Kidney (tissue), 14 donors: ENCODE results near the gene NOP9. TPM values are rescaled to one million over a fixed set of nuclear protein-coding genes. Genes with fewer than 3 reads are reported as not detected.

Source experiments
- DNase-seq, 5 donors: peaks; one replicate each; pipeline ENCODE4 v3.0.0-alpha.2; 2013 to 2020
- FAIRE-seq: peaks from 2 replicates; lab custom pipeline; 2012; peaks lifted over from hg19 to GRCh38; lab: Jason Lieb, UNC
- H3K27ac ChIP-seq, 2 donors: one replicate each; pipeline ENCODE4 v1.7.0; 2013; ENCODE audit warnings: low read depth in 2 of 2, low read length in 2 of 2, inconsistent platforms in 1 of 2
- H3K27me3 ChIP-seq: one replicate; pipeline ENCODE4 v1.7.1; 2013; ENCODE audit warnings: low read length, inconsistent platforms; ENCODE audit not compliant: control insufficient read depth, insufficient read depth
- H3K36me3 ChIP-seq, 3 donors: one replicate each; pipeline versions ENCODE4 v1.7.0 to v1.7.1; 2013; ENCODE audit warnings: low read length in 3 of 3, control low read depth in 1 of 3, inconsistent platforms in 1 of 3; ENCODE audit not compliant: insufficient read depth in 3 of 3, control insufficient read depth in 2 of 3
- H3K4me1 ChIP-seq, 3 donors: one replicate each; pipeline versions ENCODE4 v1.7.0 to v1.7.1; 2013; ENCODE audit warnings: low read length in 3 of 3, inconsistent platforms in 1 of 3, low read depth in 1 of 3; ENCODE audit not compliant: control insufficient read depth in 2 of 3, insufficient read depth in 2 of 3
- H3K4me3 ChIP-seq, 3 donors: one replicate each; pipeline versions ENCODE4 v1.7.0 to v1.8.1; 2013; ENCODE audit warnings: low read length in 3 of 3, control low read depth in 1 of 3, inconsistent platforms in 1 of 3
- H3K9ac ChIP-seq, 3 donors: one replicate each; pipeline versions ENCODE4 v1.7.0 to v1.7.1; 2013; ENCODE audit warnings: low read length in 3 of 3, control low read depth in 1 of 3, inconsistent platforms in 1 of 3
- H3K9me3 ChIP-seq, 3 donors: one replicate each; pipeline versions ENCODE4 v1.7.0 to v1.7.1; 2013; ENCODE audit warnings: low read length in 3 of 3, control low read depth in 1 of 3, inconsistent platforms in 1 of 3; ENCODE audit not compliant: control insufficient read depth in 2 of 3, insufficient read depth in 1 of 3
- intact Hi-C: fragments of 100-400 bp; cut with DNase I; formaldehyde crosslinking; loops from one replicate; pipeline ENCODE4 v1.11.1; 2022
- polyA plus RNA-seq: library from polyadenylated mRNA; stranded (reverse); fragments of 350-450 nt; fragmentation: Illumina TruSeq; extraction: RNeasy Lipid Tissue Mini Kit (QIAGEN cat#74804); gene quantifications from one replicate; pipeline ENCODE4 v1.2.3, GENCODE V29; 2014; ENCODE audit warnings: low read depth, low replicate concordance; ENCODE audit not compliant: insufficient read depth
- total RNA-seq: library from RNA; stranded (reverse); fragmentation: NEBNext Ultra II Directional; extraction: Animal tissue kit (Norgen Biotek cat#: 25700); gene quantifications from one replicate; pipeline ENCODE4 v1.2.1, GENCODE V29; 2021
- TF ChIP-seq, protein P1 (sequence below): IDR thresholded peaks from 3 replicates; pipeline ENCODE4 v1.5.1; 2012; ENCODE audit warnings: mild to moderate bottlenecking, moderate library complexity, borderline replicate concordance; ENCODE audit not compliant: insufficient read depth; ENCODE audit errors: extremely low read depth
- donor health status: control.
- donor health status: control.
- donor health status: control.
- donor health status: control.
- donor health status: control.
- donor health status: DM: yes; HTN: yes; CAD: no.
- donor health status: Normal renal cell carcinoma (clear cell type).

NOP9 gene
- total and polyA plus RNA-seq, 2 donors from 2014 or later = 8.6 to 25.7 TPM

DNA sequence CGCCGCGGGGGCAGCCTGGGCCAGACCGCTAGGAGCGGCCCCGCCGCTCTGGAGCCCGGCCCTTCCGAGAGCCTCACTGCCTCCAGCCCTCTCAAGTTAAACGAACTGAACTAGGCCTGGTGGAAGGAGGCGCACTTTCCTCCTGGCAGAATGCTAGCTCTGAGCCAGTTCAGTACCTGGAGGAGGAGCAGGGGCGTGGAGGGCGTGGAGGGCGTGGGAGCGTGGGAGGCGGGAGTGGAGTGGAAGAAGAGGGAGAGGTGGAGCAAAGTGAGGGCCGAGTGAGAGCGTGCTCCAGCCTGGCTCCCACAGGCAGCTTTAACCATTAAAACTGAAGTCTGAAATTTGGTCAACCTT, 16.9 kb downstream of the NOP9 start:
- peaks cover 9% of the 10 kb centered on the region for H3K27me3 ChIP-seq
- H3K27ac ChIP-seq = no peak overlapping the region
- no peak overlapping the region for H3K9ac ChIP-seq
- TF ChIP-seq, protein P1, sequence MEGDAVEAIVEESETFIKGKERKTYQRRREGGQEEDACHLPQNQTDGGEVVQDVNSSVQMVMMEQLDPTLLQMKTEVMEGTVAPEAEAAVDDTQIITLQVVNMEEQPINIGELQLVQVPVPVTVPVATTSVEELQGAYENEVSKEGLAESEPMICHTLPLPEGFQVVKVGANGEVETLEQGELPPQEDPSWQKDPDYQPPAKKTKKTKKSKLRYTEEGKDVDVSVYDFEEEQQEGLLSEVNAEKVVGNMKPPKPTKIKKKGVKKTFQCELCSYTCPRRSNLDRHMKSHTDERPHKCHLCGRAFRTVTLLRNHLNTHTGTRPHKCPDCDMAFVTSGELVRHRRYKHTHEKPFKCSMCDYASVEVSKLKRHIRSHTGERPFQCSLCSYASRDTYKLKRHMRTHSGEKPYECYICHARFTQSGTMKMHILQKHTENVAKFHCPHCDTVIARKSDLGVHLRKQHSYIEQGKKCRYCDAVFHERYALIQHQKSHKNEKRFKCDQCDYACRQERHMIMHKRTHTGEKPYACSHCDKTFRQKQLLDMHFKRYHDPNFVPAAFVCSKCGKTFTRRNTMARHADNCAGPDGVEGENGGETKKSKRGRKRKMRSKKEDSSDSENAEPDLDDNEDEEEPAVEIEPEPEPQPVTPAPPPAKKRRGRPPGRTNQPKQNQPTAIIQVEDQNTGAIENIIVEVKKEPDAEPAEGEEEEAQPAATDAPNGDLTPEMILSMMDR = no peak
- no peaks in the 10 kb centered on the region for H3K9me3 ChIP-seq
- DNase-seq (peak in 2 of 5 donors; percentile 23 to 69), FAIRE-seq (no peak)
- peaks cover 0 to 20% (median 16%) of the 10 kb centered on the region in 3 donors for H3K4me1 ChIP-seq
- no peak overlapping the region for H3K4me3 ChIP-seq
- intact Hi-C loops = no loop called here
- no peaks in the 10 kb centered on the region for H3K36me3 ChIP-seq

- no peak overlapping the region for H3K4me3 ChIP-seq
- H3K9ac ChIP-seq = no peak overlapping the region
- no peaks in the 10 kb centered on the region for H3K36me3 ChIP-seq
- FAIRE-seq (no peak), DNase-seq (no peak)
- H3K9me3 ChIP-seq = no peaks in the 10 kb centered on the region
- intact Hi-C loops = no loop called here
- H3K4me1 ChIP-seq = peaks cover 0 to 17% (median 15%) of the 10 kb centered on the region in 3 donors
- H3K27me3 ChIP-seq = peaks cover 9% of the 10 kb centered on the region
- no peak overlapping the region for H3K27ac ChIP-seq
- TF ChIP-seq, protein P1 = no peak
These were observed 17.7 kb downstream of the NOP9 start for GRCh38 chr14:24317141-24317928.

GRCh38 chr14:24321212-24321975, 21.7 kb downstream of the NOP9 start:
- intact Hi-C loops = no loop called here
- H3K4me1 ChIP-seq = peaks cover 0 to under 1% (median 0%) of the 10 kb centered on the region in 3 donors
- no peak overlapping the region for H3K27ac ChIP-seq
- H3K36me3 ChIP-seq = no peaks in the 10 kb centered on the region
- H3K4me3 ChIP-seq = no peak overlapping the region
- DNase-seq (no peak), FAIRE-seq (no peak)
- H3K9ac ChIP-seq = no peak overlapping the region
- H3K9me3 ChIP-seq = no peaks in the 10 kb centered on the region
- peaks cover 5% of the 10 kb centered on the region for H3K27me3 ChIP-seq
- TF ChIP-seq, protein P1 = no peak
